Ovary (tissue), 9 donors: ENCODE measurements around the gene SLC24A5. TPM values are rescaled to one million over a fixed set of nuclear protein-coding genes. Genes with fewer than 3 reads are reported as not detected.

Source experiments
- DNase-seq, 5 donors: peaks; one replicate each; pipeline ENCODE4 v3.0.0-alpha.2; 2019 to 2020
- H3K27ac ChIP-seq, 2 donors: fragments of 200-600 bp; one replicate each; pipeline versions ENCODE4 v1.5.1 to v1.8.0; 2019 to 2022
- H3K27me3 ChIP-seq: fragments of 200-600 bp; one replicate; pipeline ENCODE4 v1.8.0; 2022
- H3K36me3 ChIP-seq: fragments of 200-600 bp; sonication (generic); one replicate; pipeline ENCODE4 v1.5.1; 2019
- H3K4me1 ChIP-seq: one replicate; pipeline ENCODE4 v1.8.1; 2013; ENCODE audit warnings: mild to moderate bottlenecking, moderate library complexity; ENCODE audit not compliant: insufficient read depth
- H3K4me3 ChIP-seq: fragments of 200-600 bp; sonication (generic); one replicate; pipeline ENCODE4 v1.5.1; 2017
- H3K9me3 ChIP-seq, 2 donors: fragments of 200-600 bp in 1 of 2; sonication (generic) in 1 of 2; one replicate each; pipeline versions ENCODE4 v1.5.1 to v1.8.1; 2013 to 2019; ENCODE audit warnings: mild to moderate bottlenecking in 1 of 2, moderate library complexity in 1 of 2
- CTCF ChIP-seq, 3 donors: fragments of 450-650 bp in 2 of 3; fragments of 200-600 bp in 1 of 3; IDR thresholded peaks; one replicate each; pipeline versions ENCODE4 v1.5.1 to v1.8.0; 2016 to 2022; ENCODE audit warnings: antibody characterized with exemption in 3 of 3, mild to moderate bottlenecking in 1 of 3
- EP300 ChIP-seq: sonication (generic); formaldehyde crosslinking; IDR thresholded peaks from one replicate; pipeline ENCODE4 v1.6.1; 2017; ENCODE audit warnings: antibody characterized with exemption
- POLR2A ChIP-seq: fragments of 450-650 bp; IDR thresholded peaks from one replicate; pipeline ENCODE4 v1.6.1; 2017; ENCODE audit warnings: antibody characterized with exemption, mild to moderate bottlenecking, moderate library complexity
- WGBS, 3 donors: extraction: QIAGEN DNeasy Blood & Tissue Kit in 1 of 3; methylation state at CpG; one replicate each; pipeline versions ENCODE4 v1.1.5 to v1.1.7; 2013 to 2017; 5-methylcytosine and 5-hydroxymethylcytosine counted together
- intact Hi-C, 4 donors: fragments of 100-400 bp; cut with DNase I; formaldehyde crosslinking; loops; one replicate each; pipeline versions ENCODE4 v1.11.0 to v1.15.1; 2022 to 2023
- polyA plus RNA-seq, 2 donors: library from polyadenylated mRNA; stranded (reverse); fragments of 200-250 nt in 1 of 2; fragments of 350-450 nt in 1 of 2; fragmentation: Illumina TruSeq in 1 of 2; extraction: RNeasy Lipid Tissue Mini Kit (QIAGEN cat#74804) in 1 of 2; gene quantifications; one replicate each; pipeline ENCODE4 v1.2.3, GENCODE V29; 2013 to 2014
- total RNA-seq, 7 donors: library from RNA; depleted of rRNA in 2 of 7; stranded (reverse); fragments of >200 nt in 2 of 7; fragmentation: NEBNext Ultra II Directional in 3 of 7; extraction: Animal tissue kit (Norgen Biotek cat#: 25700) in 3 of 7; gene quantifications; one replicate each; pipeline versions ENCODE4 v1.1.0 to v1.2.4, GENCODE V29; 2016 to 2023
- donor health status: DM: no; HTN: no; CAD: no; lungs with moderate emphysema.
- donor health status: DM: no; HTN: no; CAD: no.
- donor health status: Bipolar disorder and iron deficiency.
- donor health status: DM: yes; HTN: yes; CAD: no.
- donor health status: DM: no; HTN: no; CAD: no.
- donor health status: DM: yes; HTN: yes; CAD: no.

SLC24A5 gene
- total and polyA plus RNA-seq, 9 donors, result not detected

GRCh38 chr15:48101376-48101961 lies 19.3 kb upstream of the SLC24A5 start:
- no peak for TF ChIP-seq POLR2A
- TF ChIP-seq CTCF (IDR thresholded peaks at IDR 0.05), result no peak
- TF ChIP-seq EP300, result no peak
- no peak for DNase-seq
- 78 to 85% (median 78%) methylated on average over 6 of the region's 6 CpGs for WGBS, 3 donors
- intact Hi-C loops, result no loop called here
- H3K27me3 ChIP-seq, result no peaks in the 10 kb centered on the region
- H3K4me3 ChIP-seq, result no peak overlapping the region
- no peaks in the 10 kb centered on the region for H3K36me3 ChIP-seq
- H3K27ac ChIP-seq, result no peak overlapping the region
- no peaks in the 10 kb centered on the region for H3K9me3 ChIP-seq
- H3K4me1 ChIP-seq, result no peaks in the 10 kb centered on the region

GRCh38 chr15:48102167-48102566 lies 18.6 kb upstream of the SLC24A5 start:
- H3K27me3 ChIP-seq, result no peaks in the 10 kb centered on the region
- no peak for TF ChIP-seq POLR2A
- TF ChIP-seq EP300, result no peak
- TF ChIP-seq CTCF (IDR thresholded peaks at IDR 0.05), result no peak
- WGBS, 3 donors, result 13 to 31% (median 17%) methylated on average over 6 of the region's 6 CpGs
- no peak overlapping the region for H3K4me3 ChIP-seq
- no peak for DNase-seq
- intact Hi-C loops, result no loop called here
- H3K4me1 ChIP-seq, result no peaks in the 10 kb centered on the region
- no peak overlapping the region for H3K27ac ChIP-seq
- no peaks in the 10 kb centered on the region for H3K9me3 ChIP-seq
- H3K36me3 ChIP-seq, result no peaks in the 10 kb centered on the region

GRCh38 chr15:48103647-48104046 lies 17.1 kb upstream of the SLC24A5 start:
- no peaks in the 10 kb centered on the region for H3K36me3 ChIP-seq
- no peaks in the 10 kb centered on the region for H3K27me3 ChIP-seq
- intact Hi-C loops, result no loop called here
- WGBS, 3 donors, result 19 to 49% (median 31%) methylated on average over 5 of the region's 5 CpGs
- H3K4me1 ChIP-seq, result no peaks in the 10 kb centered on the region
- TF ChIP-seq EP300 (no peak), POLR2A (no peak)
- no peak for DNase-seq
- no peak overlapping the region for H3K27ac ChIP-seq
- H3K4me3 ChIP-seq, result no peak overlapping the region
- no peaks in the 10 kb centered on the region for H3K9me3 ChIP-seq

GRCh38 chr15:48105936-48106335 lies 14.9 kb upstream of the SLC24A5 start:
- Histone ChIP-seq H3K4me1 (no peaks in the 10 kb centered on the region), H3K4me3 (no peak overlapping the region), H3K27ac (no peak overlapping the region), H3K27me3 (no peaks in the 10 kb centered on the region), H3K9me3 (no peaks in the 10 kb centered on the region), H3K36me3 (no peaks in the 10 kb centered on the region)
- WGBS, 3 donors, result 55 to 73% (median 55%) methylated on average over 2 of the region's 2 CpGs
- intact Hi-C loops, result no loop called here
- no peak for TF ChIP-seq EP300
- DNase-seq, result no peak

GRCh38 chr15:48109212-48109611 lies 11.6 kb upstream of the SLC24A5 start:
- no peak for DNase-seq
- no peak for TF ChIP-seq EP300
- no peak for TF ChIP-seq CTCF (IDR thresholded peaks at IDR 0.05)
- TF ChIP-seq POLR2A, result no peak
- intact Hi-C loops, result no loop called here

More at GRCh38 chr15:48109212-48109611, 11.6 kb upstream of the SLC24A5 start:
- Histone ChIP-seq H3K27me3 (no peaks in the 10 kb centered on the region), H3K4me3 (no peak overlapping the region), H3K9me3 (no peaks in the 10 kb centered on the region), H3K27ac (no peak overlapping the region), H3K4me1 (no peaks in the 10 kb centered on the region), H3K36me3 (no peaks in the 10 kb centered on the region)
- WGBS, 3 donors, result 94 to 95% (median 95%) methylated on average over 4 of the region's 4 CpGs
